Ishikawa (cell line): ENCODE results near the gene DOK7.

Source experiments
- CEBPB ChIP-seq: IDR thresholded peaks from 2 replicates; pipeline ENCODE4 v1.6.1; 2012
- CREB1 ChIP-seq: IDR thresholded peaks from 2 replicates; pipeline ENCODE4 v1.6.1; 2012; ENCODE audit warnings: low read depth
- EGR1 ChIP-seq: IDR thresholded peaks from 2 replicates; pipeline ENCODE4 v1.6.1; 2012
- EP300 ChIP-seq: IDR thresholded peaks from 2 replicates; pipeline ENCODE4 v1.6.1; 2012; ENCODE audit warnings: borderline replicate concordance
- FOXM1 ChIP-seq: IDR thresholded peaks from 2 replicates; pipeline ENCODE4 v1.6.1; 2012; ENCODE audit warnings: low read depth, borderline replicate concordance
- MAX ChIP-seq: IDR thresholded peaks from 2 replicates; pipeline ENCODE4 v1.6.1; 2012
- NFIC ChIP-seq: IDR thresholded peaks from 2 replicates; pipeline ENCODE4 v1.6.1; 2012
- RAD21 ChIP-seq: IDR thresholded peaks from 2 replicates; pipeline ENCODE4 v1.6.1; 2012; ENCODE audit warnings: low read depth
- REST ChIP-seq: IDR thresholded peaks from 2 replicates; pipeline ENCODE4 v1.6.1; 2012; ENCODE audit warnings: low read depth, mild to moderate bottlenecking
- TAF1 ChIP-seq: IDR thresholded peaks from 2 replicates; pipeline ENCODE4 v1.6.1; 2012; ENCODE audit warnings: low read depth, mild to moderate bottlenecking
- TCF12 ChIP-seq: IDR thresholded peaks from 2 replicates; pipeline ENCODE4 v1.6.1; 2012; ENCODE audit warnings: low read depth
- TEAD4 ChIP-seq: IDR thresholded peaks from 2 replicates; pipeline ENCODE4 v1.6.1; 2012
- YY1 ChIP-seq: IDR thresholded peaks from 2 replicates; pipeline ENCODE4 v1.6.1; 2012; ENCODE audit warnings: low read depth
- ZBTB7A ChIP-seq: IDR thresholded peaks from 2 replicates; pipeline ENCODE4 v1.6.1; 2012; ENCODE audit warnings: low read depth
- TF ChIP-seq, protein P1 (sequence below): IDR thresholded peaks from 2 replicates; pipeline ENCODE4 v1.6.1; 2012

Gene DOK7

DNA sequence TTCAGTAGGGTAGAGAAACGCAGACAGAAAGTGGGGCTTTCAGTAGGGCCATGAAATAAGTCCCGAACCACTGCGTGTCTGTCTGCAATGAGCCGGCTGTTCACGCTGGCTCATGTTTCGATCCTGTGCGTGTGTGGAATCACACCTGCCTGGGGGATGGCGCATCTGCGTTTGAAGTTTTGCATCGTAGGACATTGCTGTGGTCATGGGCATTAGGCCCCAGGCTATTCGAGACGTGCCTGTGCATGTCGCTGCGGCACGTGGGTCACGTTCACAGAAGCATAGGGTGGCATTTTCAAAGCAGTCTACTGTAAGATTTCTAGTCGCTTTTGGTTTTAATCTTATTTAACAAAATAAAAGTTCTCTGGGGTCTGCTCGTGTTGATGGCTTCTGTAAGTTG, 46.8 kb upstream of the DOK7 start:
- TF ChIP-seq FOXM1, result no peak
- TF ChIP-seq, protein P1, sequence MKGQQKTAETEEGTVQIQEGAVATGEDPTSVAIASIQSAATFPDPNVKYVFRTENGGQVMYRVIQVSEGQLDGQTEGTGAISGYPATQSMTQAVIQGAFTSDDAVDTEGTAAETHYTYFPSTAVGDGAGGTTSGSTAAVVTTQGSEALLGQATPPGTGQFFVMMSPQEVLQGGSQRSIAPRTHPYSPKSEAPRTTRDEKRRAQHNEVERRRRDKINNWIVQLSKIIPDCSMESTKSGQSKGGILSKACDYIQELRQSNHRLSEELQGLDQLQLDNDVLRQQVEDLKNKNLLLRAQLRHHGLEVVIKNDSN, result no peak
- TF ChIP-seq CREB1, result no peak
- no peak for TF ChIP-seq ZBTB7A
- no peak for TF ChIP-seq RAD21
- TF ChIP-seq EP300, result no peak
- no peak for TF ChIP-seq MAX
- no peak for TF ChIP-seq CEBPB
- no peak for TF ChIP-seq REST

DNA sequence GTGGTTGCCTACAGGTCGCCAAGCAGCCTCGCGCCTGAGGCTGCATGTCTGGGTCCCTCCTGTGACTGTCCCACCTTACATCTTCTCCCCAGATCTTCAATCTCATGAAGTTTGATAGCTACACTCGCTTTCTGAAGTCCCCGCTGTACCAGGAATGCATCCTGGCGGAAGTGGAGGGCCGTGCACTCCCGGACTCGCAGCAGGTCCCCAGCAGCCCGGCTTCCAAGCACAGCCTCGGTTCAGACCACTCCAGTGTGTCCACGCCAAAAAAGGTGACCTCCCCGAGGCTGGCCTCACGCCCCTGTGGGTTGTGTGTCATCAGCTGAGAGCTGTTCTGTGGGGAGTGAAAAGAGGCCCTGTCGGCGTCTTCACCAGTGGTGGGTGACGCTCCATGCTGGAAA, 46.3 kb upstream of the DOK7 start:
- TF ChIP-seq EP300 (no peak), ZBTB7A (no peak), CEBPB (no peak), FOXM1 (no peak), EGR1 (no peak), MAX (no peak), NFIC (no peak), TCF12 (no peak), TEAD4 (no peak), CREB1 (no peak), TAF1 (no peak), YY1 (no peak), REST (no peak), RAD21 (no peak)
- TF ChIP-seq, protein P1, result no peak

DNA sequence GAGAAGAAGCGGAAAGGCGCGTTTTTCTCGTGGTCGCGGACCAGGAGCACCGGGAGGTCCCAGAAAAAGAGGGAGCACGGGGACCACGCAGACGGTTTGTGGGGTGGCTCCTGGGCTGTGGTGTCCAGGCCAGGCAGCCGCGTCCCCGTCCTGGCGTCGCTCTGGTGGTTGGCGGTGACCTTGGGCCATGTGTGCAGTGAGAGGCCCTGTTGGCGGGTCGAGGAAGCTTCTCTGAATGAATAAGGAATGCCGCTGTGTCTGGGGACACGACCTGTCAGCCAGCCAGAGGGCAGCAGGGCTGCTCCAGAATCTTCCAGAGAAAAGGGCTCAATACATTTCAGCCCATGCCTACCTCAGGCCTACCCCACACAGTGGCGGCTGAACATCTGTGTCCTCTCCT, 45.7 kb upstream of the DOK7 start:
- TF ChIP-seq EGR1, result no peak
- TF ChIP-seq CREB1, result no peak
- no peak for TF ChIP-seq TEAD4
- no peak for TF ChIP-seq FOXM1
- TF ChIP-seq RAD21, result no peak
- TF ChIP-seq EP300, result no peak
- TF ChIP-seq MAX, result no peak
- no peak for TF ChIP-seq NFIC
- TF ChIP-seq, protein P1, result no peak
- no peak for TF ChIP-seq TAF1
- TF ChIP-seq CEBPB, result no peak
- TF ChIP-seq REST, result no peak
- no peak for TF ChIP-seq YY1
- TF ChIP-seq ZBTB7A, result no peak

DNA sequence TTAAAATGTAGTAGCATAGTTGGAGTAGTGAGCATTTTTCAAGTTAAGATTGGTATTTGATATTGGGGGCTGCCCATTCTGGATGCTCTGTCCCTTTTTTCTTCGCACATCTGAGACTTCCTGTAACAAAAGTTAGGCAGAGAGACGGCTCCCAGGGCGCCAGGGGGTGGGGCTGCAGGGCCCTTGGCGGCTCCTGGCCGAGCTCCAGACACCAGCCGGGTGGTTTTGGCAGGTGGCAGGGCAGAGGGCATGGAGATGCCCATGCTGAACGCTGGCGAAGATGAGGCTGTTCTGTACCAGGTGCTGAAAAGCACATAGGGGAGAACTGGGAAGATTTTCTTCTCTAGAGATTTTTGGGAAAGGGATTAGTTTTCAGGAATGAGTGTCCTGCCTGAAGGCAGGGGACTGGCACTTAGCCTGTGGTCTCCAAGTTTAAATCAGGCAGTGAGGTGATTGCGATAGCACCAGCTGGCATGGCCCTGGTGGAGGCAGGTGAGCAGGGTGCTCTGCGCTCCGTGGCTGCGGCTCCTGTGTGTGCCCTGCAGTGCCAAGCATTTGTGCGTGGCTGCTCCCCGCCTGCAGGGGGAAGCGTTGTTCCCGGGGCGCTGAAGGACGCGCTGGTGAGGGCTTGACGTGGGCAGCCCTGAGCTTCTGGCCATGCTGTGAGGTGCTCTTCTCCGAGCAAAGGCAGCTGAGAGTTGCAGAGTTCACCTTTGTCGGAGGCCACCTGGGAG, 44.9 kb upstream of the DOK7 start:
- TF ChIP-seq EP300, result no peak
- TF ChIP-seq TAF1, result no peak
- no peak for TF ChIP-seq CREB1
- TF ChIP-seq, protein P1, result no peak
- TF ChIP-seq RAD21, result 0 out of 2 replicates have a peak, but pooled peaks have one; percentile 29
